ENCODE results near the gene USP34.
A peak's percentile ranks its signal among the peaks of the same experiment; 100 is the strongest.
"Not testable (repeated sequence)": the region's sequence is repeated elsewhere in the genome, so short reads cannot be mapped to it uniquely, and the experiment has no call there.

USP34 gene

GRCh38 chr2:61426267-61426897 is 44.5 kb downstream of the USP34 start:
- peak; percentile 12 to 59 (median 33) for DNase-seq

GRCh38 chr2:61425605-61426155 is 45.2 kb downstream of the USP34 start:
- DNase-seq = no peak

- no peak for DNase-seq
Measured at GRCh38 chr2:61423714-61424113, 47.2 kb downstream of the USP34 start.

- DNase-seq = no peak
Measured at GRCh38 chr2:61421611-61422010, 49.3 kb downstream of the USP34 start.

- no peak for DNase-seq
Measured at GRCh38 chr2:61420991-61421544, 49.8 kb downstream of the USP34 start.

- DNase-seq = no peak
Measured at GRCh38 chr2:61419570-61419969, 51.3 kb downstream of the USP34 start.

- DNase-seq = no peak
Measured at GRCh38 chr2:61419129-61419528, 51.8 kb downstream of the USP34 start.

GRCh38 chr2:61416871-61417645 is 53.8 kb downstream of the USP34 start:
- no peak for DNase-seq

- DNase-seq = no peak
Measured at GRCh38 chr2:61415265-61415664, 55.6 kb downstream of the USP34 start.

GRCh38 chr2:61414674-61415073 is 56.2 kb downstream of the USP34 start:
- DNase-seq = no peak

GRCh38 chr2:61411109-61411508 is 59.8 kb downstream of the USP34 start:
- no peak for DNase-seq

GRCh38 chr2:61410185-61410584 is 60.7 kb downstream of the USP34 start:
- no peak for DNase-seq

GRCh38 chr2:61405813-61406212 is 65.1 kb downstream of the USP34 start:
- no peak for DNase-seq

- DNase-seq = no peak
Measured at GRCh38 chr2:61404438-61404837, 66.4 kb downstream of the USP34 start.

GRCh38 chr2:61398413-61398812 is 72.5 kb downstream of the USP34 start:
- DNase-seq = no peak

GRCh38 chr2:61396005-61396404 is 74.9 kb downstream of the USP34 start:
- DNase-seq = no peak

- not testable (repeated sequence) for DNase-seq
Measured at GRCh38 chr2:61387588-61387987, 83.3 kb downstream of the USP34 start.

GRCh38 chr2:61380882-61381197 is 90.0 kb downstream of the USP34 start:
- DNase-seq = not testable (repeated sequence)

GRCh38 chr2:61380056-61380881 is 90.6 kb downstream of the USP34 start:
- DNase-seq = no peak

- DNase-seq = no peak
Measured at GRCh38 chr2:61379521-61379920, 91.4 kb downstream of the USP34 start.

GRCh38 chr2:61378281-61378680 is 92.6 kb downstream of the USP34 start:
- DNase-seq = no peak

GRCh38 chr2:61377046-61377445 is 93.8 kb downstream of the USP34 start:
- no peak for DNase-seq

GRCh38 chr2:61376211-61376610 is 94.7 kb downstream of the USP34 start:
- no peak for DNase-seq

All from activated naive CD4-positive, alpha-beta T cell (primary cell).